Frontal cortex (tissue), 4 donors: ENCODE measurements around the gene TRAF2. TPM values are rescaled to one million over a fixed set of nuclear protein-coding genes. Genes with fewer than 3 reads are reported as not detected.
A peak's percentile ranks its signal among the peaks of the same experiment; 100 is the strongest.

Experiments
- DNase-seq, 2 donors: peaks; one replicate each; pipeline ENCODE4 v3.0.0; 2012; ENCODE audit warnings: low spot score in 2 of 2
- FAIRE-seq: peaks from 2 replicates; lab custom pipeline; 2012; peaks lifted over from hg19 to GRCh38; lab: Jason Lieb, UNC
- total RNA-seq: library from RNA; depleted of rRNA; stranded (reverse); fragments of >200 nt; gene quantifications from one replicate; pipeline ENCODE4 v1.2.3, GENCODE V29; 2014
- donor health status: control.
- donor health status: control.
- donor health status: control.

The TRAF2 gene
- total RNA-seq, 1 donor from 2014 or later = 7.3 TPM

GRCh38 chr9:136944519-136945332, 58.4 kb downstream of the TRAF2 start, which contains the start of the genes C8G and FBXW5:
C8G (plus strand) TSS chr9:136945243; CDS start chr9:136945321, 78 bp downstream.
FBXW5 (minus strand) TSS chr9:136944738; CDS start chr9:136944083, 655 bp downstream.
- FAIRE-seq = no peak
- peak; percentile 99 to 100 for DNase-seq

- FAIRE-seq = no peak
- no peak for DNase-seq
Observed at GRCh38 chr9:136945333-136946227, 59.3 kb downstream of the TRAF2 start.

GRCh38 chr9:136946228-136947027, 60.1 kb downstream of the TRAF2 start:
- no peak for DNase-seq
- FAIRE-seq = no peak

GRCh38 chr9:136947028-136947891, 60.9 kb downstream of the TRAF2 start:
- DNase-seq (peak in 1 of 2 donors; percentile 59), FAIRE-seq (no peak)

GRCh38 chr9:136947955-136948510, 61.7 kb downstream of the TRAF2 start:
- peak in 1 of 2 donors; percentile 78 for DNase-seq
- no peak for FAIRE-seq

GRCh38 chr9:136949239-136949816, 63.0 kb downstream of the TRAF2 start:
- no peak for FAIRE-seq
- DNase-seq = no peak

- DNase-seq (peak; percentile 99), FAIRE-seq (no peak)
Observed at GRCh38 chr9:136949817-136950655, 63.7 kb downstream of the TRAF2 start.

GRCh38 chr9:136950656-136951276, 64.5 kb downstream of the TRAF2 start:
- no peak for DNase-seq
- FAIRE-seq = no peak

- FAIRE-seq = no peak
Observed at GRCh38 chr9:136951541-136952320, 65.4 kb downstream of the TRAF2 start, which contains the start of gene LCN12. LCN12 (plus strand) TSS chr9:136952273; CDS start chr9:136952328, 55 bp downstream.

GRCh38 chr9:136952321-136952850, 66.1 kb downstream of the TRAF2 start:
- no peak for FAIRE-seq

More at GRCh38 chr9:136951541-136952320, 65.4 kb downstream of the TRAF2 start, which contains the start of gene LCN12:
- no peak for DNase-seq

GRCh38 chr9:136952876-136953770, 66.8 kb downstream of the TRAF2 start:
- DNase-seq = no peak

More at GRCh38 chr9:136952321-136952850, 66.1 kb downstream of the TRAF2 start:
- DNase-seq = no peak

GRCh38 chr9:136953771-136954269, 67.5 kb downstream of the TRAF2 start:
- FAIRE-seq = no peak
- DNase-seq = no peak

More at GRCh38 chr9:136952876-136953770, 66.8 kb downstream of the TRAF2 start:
- FAIRE-seq = no peak

GRCh38 chr9:136954270-136955083, 68.2 kb downstream of the TRAF2 start:
- DNase-seq = no peak
- FAIRE-seq = no peak
